Skeletal muscle tissue (tissue), 5 donors: ENCODE results near the gene CYP2C9. TPM values are rescaled to one million over a fixed set of nuclear protein-coding genes. Genes with fewer than 3 reads are reported as not detected.

Experiments
- H3K27ac ChIP-seq: one replicate; pipeline ENCODE4 v1.7.0; 2013; ENCODE audit warnings: mild to moderate bottlenecking, low read depth, low read length, inconsistent platforms
- H3K27me3 ChIP-seq, 3 donors: one replicate each; pipeline ENCODE4 v1.7.0; 2013; ENCODE audit warnings: low read length in 3 of 3; ENCODE audit not compliant: control insufficient read depth in 3 of 3, insufficient read depth in 3 of 3
- H3K36me3 ChIP-seq, 3 donors: one replicate each; pipeline ENCODE4 v1.7.0; 2013; ENCODE audit warnings: low read length in 3 of 3; ENCODE audit not compliant: control insufficient read depth in 3 of 3, insufficient read depth in 3 of 3
- H3K4me1 ChIP-seq, 3 donors: one replicate each; pipeline ENCODE4 v1.7.0; 2013; ENCODE audit warnings: low read length in 3 of 3, mild to moderate bottlenecking in 3 of 3; ENCODE audit not compliant: control insufficient read depth in 3 of 3, insufficient read depth in 3 of 3
- H3K4me3 ChIP-seq, 3 donors: one replicate each; pipeline ENCODE4 v1.7.0; 2013; ENCODE audit warnings: low read length in 3 of 3
- H3K9ac ChIP-seq, 3 donors: one replicate each; pipeline ENCODE4 v1.7.0; 2013; ENCODE audit warnings: low read length in 3 of 3, mild to moderate bottlenecking in 3 of 3, moderate library complexity in 2 of 3, low read depth in 1 of 3
- H3K9me3 ChIP-seq, 3 donors: one replicate each; pipeline ENCODE4 v1.7.0; 2013; ENCODE audit warnings: low read length in 3 of 3; ENCODE audit not compliant: control insufficient read depth in 3 of 3
- small RNA-seq: library from RNA; depleted of rRNA; stranded (forward); fragments of <200 nt; gene quantifications from one replicate; pipeline ENCODE3, GENCODE V24; 2014
- total RNA-seq: library from RNA; depleted of rRNA; stranded (reverse); fragments of >200 nt; gene quantifications from one replicate; pipeline ENCODE4 v1.2.3, GENCODE V29; 2014
- donor health status: Osteomylitis.

CYP2C9 gene
- total RNA-seq, 1 donor from 2014 or later: not detected

- no peaks in the 10 kb centered on the region for H3K4me1 ChIP-seq
- no peaks in the 10 kb centered on the region for H3K9me3 ChIP-seq
- H3K4me3 ChIP-seq: no peak overlapping the region
- no peaks in the 10 kb centered on the region for H3K27me3 ChIP-seq
- H3K27ac ChIP-seq: no peak overlapping the region
- H3K9ac ChIP-seq: no peak overlapping the region
- no peaks in the 10 kb centered on the region for H3K36me3 ChIP-seq
These were observed 97.2 kb downstream of the CYP2C9 start for GRCh38 chr10:95035332-95036295.

DNA sequence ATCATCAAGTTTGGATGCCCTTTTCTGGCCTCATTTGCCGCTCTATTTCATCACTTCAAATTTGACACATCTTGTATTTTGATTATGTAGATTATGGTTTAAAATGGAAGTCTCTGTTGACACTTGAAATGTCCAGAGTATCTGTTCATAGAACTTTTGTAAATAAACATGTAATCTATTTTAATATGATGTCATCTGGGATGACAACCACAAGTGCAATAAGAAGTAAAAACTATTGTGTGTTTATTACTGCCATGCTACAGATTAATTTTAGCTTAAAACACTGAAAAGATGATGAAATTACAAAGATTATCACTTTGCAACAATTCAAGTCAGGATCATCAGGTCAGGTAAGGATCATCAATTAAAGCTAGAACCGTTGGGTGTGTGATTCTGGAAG lies 100.8 kb downstream of the CYP2C9 start:
- H3K9me3 ChIP-seq: no peaks in the 10 kb centered on the region
- H3K4me1 ChIP-seq: no peaks in the 10 kb centered on the region
- no peak overlapping the region for H3K27ac ChIP-seq
- H3K27me3 ChIP-seq: no peaks in the 10 kb centered on the region
- H3K4me3 ChIP-seq: no peak overlapping the region
- H3K36me3 ChIP-seq: no peaks in the 10 kb centered on the region
- H3K9ac ChIP-seq: no peak overlapping the region

Small RNA genes within 50 kb of the gene (small RNA-seq; reads per million reads assigned to genes)
- gene CYP2C60P: not detected

Other genes with a start within 250 kb of the CYP2C9 start
- gene CYP2C19, start 176.0 kb upstream of the CYP2C9 start, total RNA-seq: not detected
- gene CYP2C8, start 130.8 kb downstream of the CYP2C9 start, total RNA-seq: not detected